Measurements from ENCODE around the gene UQCRQ.

Gene UQCRQ

GRCh38 chr5:132873930-132874271, 7.5 kb downstream of the UQCRQ start:
- ATAC-seq, result no peak
- TF ChIP-seq ISL1 (CRISPR knock-in tag; IDR thresholded peaks at IDR 0.05), result no peak
- TF ChIP-seq POU6F1 (CRISPR knock-in tag; IDR thresholded peaks at IDR 0.05; ENCODE audit: borderline replicate concordance, low read depth), result no peak
- no peak for TF ChIP-seq PATZ1 (CRISPR knock-in tag; IDR thresholded peaks at IDR 0.05; ENCODE audit: borderline replicate concordance)
- TF ChIP-seq ZNF8 (CRISPR knock-in tag; IDR thresholded peaks at IDR 0.05), result no peak
- no peak for TF ChIP-seq TSHZ2 (CRISPR knock-in tag; IDR thresholded peaks at IDR 0.05)
- TF ChIP-seq CREB5 (CRISPR knock-in tag; IDR thresholded peaks at IDR 0.05; ENCODE audit: low read depth), result no peak
- no peak for TF ChIP-seq TCF4 (CRISPR knock-in tag; IDR thresholded peaks at IDR 0.05; ENCODE audit: borderline replicate concordance)
- no peak for TF ChIP-seq ZFP30 (CRISPR knock-in tag; IDR thresholded peaks at IDR 0.05)
- TF ChIP-seq TOX (CRISPR knock-in tag; IDR thresholded peaks at IDR 0.05; ENCODE audit: borderline replicate concordance), result no peak
- no peak for TF ChIP-seq ESRRG (CRISPR knock-in tag; IDR thresholded peaks at IDR 0.05)
- no peak for TF ChIP-seq CSRNP3 (CRISPR knock-in tag; IDR thresholded peaks at IDR 0.05)
- TF ChIP-seq RARB (CRISPR knock-in tag; IDR thresholded peaks at IDR 0.05), result no peak
- TF ChIP-seq GLIS3 (CRISPR knock-in tag; IDR thresholded peaks at IDR 0.05), result no peak
- TF ChIP-seq ZFP3 (CRISPR knock-in tag; IDR thresholded peaks at IDR 0.05), result no peak
- no peak for TF ChIP-seq ARNTL (CRISPR knock-in tag; IDR thresholded peaks at IDR 0.05; ENCODE audit: borderline replicate concordance, low read depth)
- TF ChIP-seq ZC3H10 (CRISPR knock-in tag; IDR thresholded peaks at IDR 0.05), result no peak

- no peak for ATAC-seq
- TF ChIP-seq PPARA (CRISPR knock-in tag; IDR thresholded peaks at IDR 0.05; ENCODE audit: borderline replicate concordance) (no peak), ZNF70 (CRISPR knock-in tag; IDR thresholded peaks at IDR 0.05) (no peak), CSRNP3 (CRISPR knock-in tag; IDR thresholded peaks at IDR 0.05) (no peak), GLIS3 (CRISPR knock-in tag; IDR thresholded peaks at IDR 0.05) (no peak), RARB (CRISPR knock-in tag; IDR thresholded peaks at IDR 0.05) (no peak), ZFP3 (CRISPR knock-in tag; IDR thresholded peaks at IDR 0.05) (no peak), ARNTL (CRISPR knock-in tag; IDR thresholded peaks at IDR 0.05; ENCODE audit: borderline replicate concordance, low read depth) (no peak), CSDC2 (CRISPR knock-in tag; IDR thresholded peaks at IDR 0.05) (no peak), SNAI2 (CRISPR knock-in tag; IDR thresholded peaks at IDR 0.05) (no peak), ZC3H10 (CRISPR knock-in tag; IDR thresholded peaks at IDR 0.05) (no peak), TSHZ2 (CRISPR knock-in tag; IDR thresholded peaks at IDR 0.05) (no peak), ZNF565 (CRISPR knock-in tag; conservative IDR thresholded peaks at IDR 0.05; ENCODE audit: low read depth) (no peak), BACH2 (CRISPR knock-in tag; IDR thresholded peaks at IDR 0.05; ENCODE audit: borderline replicate concordance) (no peak), TCF4 (CRISPR knock-in tag; IDR thresholded peaks at IDR 0.05; ENCODE audit: borderline replicate concordance) (no peak), ISL1 (CRISPR knock-in tag; IDR thresholded peaks at IDR 0.05) (no peak), POU6F1 (CRISPR knock-in tag; IDR thresholded peaks at IDR 0.05; ENCODE audit: borderline replicate concordance, low read depth) (no peak)
Measured at GRCh38 chr5:132876020-132876759, 9.7 kb downstream of the UQCRQ start.

All from SK-N-SH treated with all-trans-retinoic acid at 6 μM for 48 hours (cell line).